Esophagus muscularis mucosa (tissue), 3 donors: ENCODE data around the gene PIMREG.

Experiments used
- POLR2A ChIP-seq: fragments of 450-650 bp; IDR thresholded peaks from one replicate; pipeline ENCODE4 v1.6.1; 2017; ENCODE audit warnings: antibody characterized with exemption, moderate library complexity, mild to moderate bottlenecking, low read depth
- TF ChIP-seq, protein P1 (sequence below), 3 experiments: fragments of 200-600 bp in 2 of 3; fragments of 450-650 bp in 1 of 3; sonication (generic) in 2 of 3; IDR thresholded peaks; one replicate each; pipeline ENCODE4 v1.5.1; 2017 to 2019; ENCODE audit warnings: antibody characterized with exemption in 3 of 3, mild to moderate bottlenecking in 2 of 3, moderate library complexity in 1 of 3

DNA sequence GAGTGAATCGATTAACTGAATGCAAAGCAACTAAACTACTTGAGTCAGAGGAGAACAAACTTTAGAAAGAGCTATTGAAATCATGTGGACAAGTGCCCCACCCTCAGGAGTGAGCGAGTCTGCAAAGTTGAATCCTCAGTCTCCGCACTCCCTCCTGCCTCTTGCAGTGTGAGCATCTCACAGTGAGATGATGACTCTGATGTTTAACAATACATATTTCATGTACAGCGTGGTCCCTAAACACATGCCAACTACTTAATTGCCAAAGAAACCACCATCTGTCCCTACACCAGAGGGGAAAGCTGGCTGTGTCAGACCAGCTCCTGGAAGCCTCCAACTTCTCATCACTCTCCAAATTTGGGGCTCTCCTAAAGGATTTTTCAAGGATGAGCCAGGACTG, 31.2 kb downstream of the PIMREG start:
- TF ChIP-seq, protein P1, sequence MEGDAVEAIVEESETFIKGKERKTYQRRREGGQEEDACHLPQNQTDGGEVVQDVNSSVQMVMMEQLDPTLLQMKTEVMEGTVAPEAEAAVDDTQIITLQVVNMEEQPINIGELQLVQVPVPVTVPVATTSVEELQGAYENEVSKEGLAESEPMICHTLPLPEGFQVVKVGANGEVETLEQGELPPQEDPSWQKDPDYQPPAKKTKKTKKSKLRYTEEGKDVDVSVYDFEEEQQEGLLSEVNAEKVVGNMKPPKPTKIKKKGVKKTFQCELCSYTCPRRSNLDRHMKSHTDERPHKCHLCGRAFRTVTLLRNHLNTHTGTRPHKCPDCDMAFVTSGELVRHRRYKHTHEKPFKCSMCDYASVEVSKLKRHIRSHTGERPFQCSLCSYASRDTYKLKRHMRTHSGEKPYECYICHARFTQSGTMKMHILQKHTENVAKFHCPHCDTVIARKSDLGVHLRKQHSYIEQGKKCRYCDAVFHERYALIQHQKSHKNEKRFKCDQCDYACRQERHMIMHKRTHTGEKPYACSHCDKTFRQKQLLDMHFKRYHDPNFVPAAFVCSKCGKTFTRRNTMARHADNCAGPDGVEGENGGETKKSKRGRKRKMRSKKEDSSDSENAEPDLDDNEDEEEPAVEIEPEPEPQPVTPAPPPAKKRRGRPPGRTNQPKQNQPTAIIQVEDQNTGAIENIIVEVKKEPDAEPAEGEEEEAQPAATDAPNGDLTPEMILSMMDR (IDR thresholded peaks at IDR 0.05), result no peak
- no peak for TF ChIP-seq POLR2A
